Prostate gland (tissue), 2 donors: ENCODE measurements around the gene GIMAP5. TPM values are rescaled to one million over a fixed set of nuclear protein-coding genes. Genes with fewer than 3 reads are reported as not detected.

Experiments
- DNase-seq: peaks from one replicate; pipeline ENCODE4 v3.0.0-alpha.2; 2019; ENCODE audit warnings: low spot score
- H3K27ac ChIP-seq, 2 donors: fragments of 200-600 bp; sonication (generic); 2 replicates each; pipeline ENCODE4 v1.5.1; 2017 to 2019
- H3K27me3 ChIP-seq: fragments of 200-600 bp; sonication (generic); replicated peaks from 2 replicates; pipeline ENCODE4 v1.5.1; 2019; ENCODE audit not compliant: insufficient read depth
- H3K36me3 ChIP-seq, 2 donors: fragments of 200-600 bp; sonication (generic); 1 replicate in 1 of 2; 2 replicates in 1 of 2; pipeline versions ENCODE4 v1.5.1 to v1.8.1; 2017 to 2019
- H3K4me1 ChIP-seq: fragments of 200-600 bp; sonication (generic); replicated peaks from 2 replicates; pipeline ENCODE4 v1.5.1; 2019
- H3K4me3 ChIP-seq, 2 donors: fragments of 200-600 bp; sonication (generic); 2 replicates each; pipeline ENCODE4 v1.5.1; 2017 to 2019
- H3K9me3 ChIP-seq: fragments of 200-600 bp; sonication (generic); 2 replicates; pipeline ENCODE4 v1.5.1; 2017
- CTCF ChIP-seq, 4 experiments: fragments of 200-600 bp in 2 of 4; fragments of 450-650 bp in 2 of 4; sonication (generic) in 2 of 4; IDR thresholded peaks; 1 replicate in 3 of 4; 2 replicates in 1 of 4; pipeline ENCODE4 v1.5.1; 2016 to 2019; ENCODE audit warnings: antibody characterized with exemption in 4 of 4, mild to moderate bottlenecking in 2 of 4, moderate library complexity in 2 of 4
- POLR2A ChIP-seq: fragments of 450-650 bp; IDR thresholded peaks from one replicate; pipeline ENCODE4 v1.6.1; 2016; ENCODE audit warnings: antibody characterized with exemption, mild to moderate bottlenecking
- POLR2AphosphoS5 ChIP-seq: sonication (generic); formaldehyde crosslinking; IDR thresholded peaks from one replicate; pipeline ENCODE4 v1.6.1; 2017; ENCODE audit warnings: antibody characterized with exemption
- WGBS: methylation state at CpG from one replicate; pipeline ENCODE4 v1.1.5; 2018; 5-methylcytosine and 5-hydroxymethylcytosine counted together
- intact Hi-C: fragments of 100-400 bp; cut with DNase I; formaldehyde crosslinking; loops from one replicate; pipeline ENCODE4 v1.14.2; 2022
- total RNA-seq, 2 donors: library from RNA; depleted of rRNA; stranded (reverse); fragments of >200 nt; gene quantifications; one replicate each; pipeline ENCODE4 v1.1.0, GENCODE V29; 2016

The GIMAP5 gene
- total RNA-seq, 2 donors from 2014 or later, result 11.1 to 15.1 TPM

GRCh38 chr7:150734254-150734653, 3.0 kb upstream of the GIMAP5 start:
- Histone ChIP-seq H3K36me3 (no peaks in the 10 kb centered on the region), H3K4me3 (no peak overlapping the region), H3K4me1 (no peaks in the 10 kb centered on the region), H3K9me3 (no peaks in the 10 kb centered on the region), H3K27ac (no peak overlapping the region), H3K27me3 (no peaks in the 10 kb centered on the region)
- 89% methylated on average over 3 of the region's 3 CpGs for WGBS
- no peak for TF ChIP-seq POLR2AphosphoS5
- TF ChIP-seq POLR2A, result no peak
- TF ChIP-seq CTCF (IDR thresholded peaks at IDR 0.05), result no peak
- intact Hi-C loops, result no loop called here
- no peak for DNase-seq

- no peak for TF ChIP-seq CTCF (IDR thresholded peaks at IDR 0.05)
- TF ChIP-seq POLR2A, result no peak
- Histone ChIP-seq H3K9me3 (no peaks in the 10 kb centered on the region), H3K27me3 (no peaks in the 10 kb centered on the region), H3K36me3 (no peaks in the 10 kb centered on the region), H3K4me3 (no peak overlapping the region), H3K27ac (no peak overlapping the region), H3K4me1 (no peaks in the 10 kb centered on the region)
- 54% methylated on average over 3 of the region's 3 CpGs for WGBS
- intact Hi-C loops, result no loop called here
- DNase-seq, result no peak
These were observed 1.4 kb upstream of the GIMAP5 start for GRCh38 chr7:150735596-150736358.

GRCh38 chr7:150736864-150737263, 354 bp upstream of the GIMAP5 start:
- intact Hi-C loops, result no loop called here
- no peaks in the 10 kb centered on the region for H3K4me1 ChIP-seq
- H3K27ac ChIP-seq, result no peak overlapping the region
- WGBS, result 62% methylated on average over 4 of the region's 4 CpGs
- no peaks in the 10 kb centered on the region for H3K9me3 ChIP-seq
- H3K4me3 ChIP-seq, result peak overlapping the region in 1 of 2 donors; percentile 26
- no peaks in the 10 kb centered on the region for H3K27me3 ChIP-seq
- TF ChIP-seq POLR2AphosphoS5 (no peak), POLR2A (no peak), CTCF (IDR thresholded peaks at IDR 0.05) (no peak)
- no peak for DNase-seq
- H3K36me3 ChIP-seq, result no peaks in the 10 kb centered on the region

GRCh38 chr7:150738092-150738491, 874 bp downstream of the GIMAP5 start:
- Histone ChIP-seq H3K9me3 (no peaks in the 10 kb centered on the region), H3K4me3 (peak overlapping the region; percentile 17 to 26), H3K27me3 (no peaks in the 10 kb centered on the region), H3K27ac (peak overlapping the region in 1 of 2 donors; percentile 49), H3K36me3 (no peaks in the 10 kb centered on the region), H3K4me1 (no peaks in the 10 kb centered on the region)
- DNase-seq, result no peak
- TF ChIP-seq POLR2AphosphoS5 (no peak), CTCF (IDR thresholded peaks at IDR 0.05) (no peak), POLR2A (no peak)
- WGBS, result 74% methylated on average over 5 of the region's 5 CpGs
- intact Hi-C loops, result no loop called here

- Histone ChIP-seq H3K4me1 (no peaks in the 10 kb centered on the region), H3K27me3 (no peaks in the 10 kb centered on the region), H3K36me3 (no peaks in the 10 kb centered on the region), H3K9me3 (no peaks in the 10 kb centered on the region), H3K27ac (peak overlapping the region; percentile 15 to 49), H3K4me3 (peak overlapping the region; percentile 17 to 26)
- intact Hi-C loops, result no loop called here
- WGBS, result 42% methylated on average over 5 of the region's 5 CpGs
- TF ChIP-seq POLR2AphosphoS5 (no peak), CTCF (IDR thresholded peaks at IDR 0.05) (no peak), POLR2A (no peak)
- DNase-seq, result no peak
These were observed 1.4 kb downstream of the GIMAP5 start for GRCh38 chr7:150738591-150739001.
